Keratinocyte (primary cell): ENCODE data around the gene CNNM4. TPM values are rescaled to one million over a fixed set of nuclear protein-coding genes. Genes with fewer than 3 reads are reported as not detected.

ENCODE experiments used
- DNase-seq: peaks from one replicate; pipeline ENCODE4 v3.0.0-alpha.2; 2011; ENCODE audit warnings: low read depth, missing footprints, low spot score
- FAIRE-seq: peaks from 2 replicates; lab custom pipeline; 2011; peaks lifted over from hg19 to GRCh38; lab: Jason Lieb, UNC
- H2AFZ ChIP-seq: 2 replicates; pipeline ENCODE4 v1.6.0; 2012; ENCODE audit warnings: low read length, control low read depth, inconsistent platforms; ENCODE audit not compliant: control insufficient read depth
- H3K27ac ChIP-seq: 2 replicates; pipeline ENCODE4 v1.5.1; 2011; ENCODE audit warnings: low read length; ENCODE audit not compliant: control insufficient read depth, insufficient read depth
- H3K27me3 ChIP-seq: 3 replicates; pipeline ENCODE4 v1.6.0; 2011; ENCODE audit warnings: low read length; ENCODE audit not compliant: control insufficient read depth, insufficient read depth; ENCODE audit errors: extremely low read depth
- H3K36me3 ChIP-seq, 2 experiments: 2 replicates in 1 of 2; 3 replicates in 1 of 2; pipeline ENCODE4 v1.5.1; 2011; ENCODE audit warnings: low read length in 2 of 2, mild to moderate bottlenecking in 1 of 2; ENCODE audit not compliant: control insufficient read depth in 2 of 2, insufficient read depth in 2 of 2; ENCODE audit errors: extremely low read depth in 1 of 2
- H3K4me1 ChIP-seq: 3 replicates; pipeline ENCODE4 v1.5.1; 2011; ENCODE audit warnings: low read length; ENCODE audit not compliant: control insufficient read depth, insufficient read depth; ENCODE audit errors: extremely low read depth
- H3K4me2 ChIP-seq: 3 replicates; pipeline ENCODE4 v1.6.0; 2011; ENCODE audit warnings: low read depth, low read length; ENCODE audit not compliant: control insufficient read depth, insufficient read depth; ENCODE audit errors: extremely low read depth
- H3K4me3 ChIP-seq, 3 experiments: fragments of 200-600 bp in 1 of 3; sonication (generic) in 1 of 3; 2 replicates in 2 of 3; 3 replicates in 1 of 3; pipeline ENCODE4 v1.5.1; 2011 to 2016; ENCODE audit warnings: low read length in 3 of 3, mild to moderate bottlenecking in 3 of 3, control low read depth in 2 of 3, inconsistent platforms in 1 of 3, low read depth in 1 of 3, mixed read lengths in 1 of 3, mixed run types in 1 of 3, moderate library complexity in 1 of 3; ENCODE audit not compliant: control insufficient read depth in 2 of 3, insufficient read depth in 2 of 3; ENCODE audit errors: extremely low read depth in 1 of 3
- H3K79me2 ChIP-seq: 2 replicates; pipeline ENCODE4 v1.6.0; 2012; ENCODE audit warnings: low read length; ENCODE audit not compliant: control insufficient read depth, insufficient read depth
- H3K9ac ChIP-seq: 3 replicates; pipeline ENCODE4 v1.6.0; 2011; ENCODE audit warnings: low read length; ENCODE audit not compliant: control insufficient read depth, insufficient read depth; ENCODE audit errors: extremely low read depth
- H3K9me1 ChIP-seq: 3 replicates; pipeline ENCODE4 v1.6.0; 2011; ENCODE audit warnings: low read length; ENCODE audit not compliant: control insufficient read depth, insufficient read depth; ENCODE audit errors: extremely low read depth
- H3K9me3 ChIP-seq: 2 replicates; pipeline ENCODE4 v1.5.1; 2012; ENCODE audit warnings: low read depth, low read length; ENCODE audit not compliant: control insufficient read depth
- H4K20me1 ChIP-seq: 3 replicates; pipeline ENCODE4 v1.6.0; 2011; ENCODE audit warnings: low read length; ENCODE audit not compliant: control insufficient read depth, insufficient read depth; ENCODE audit errors: extremely low read depth
- EZH2 ChIP-seq: IDR thresholded peaks from one replicate; pipeline ENCODE4 v1.6.1; 2012; ENCODE audit warnings: inconsistent platforms, mild to moderate bottlenecking, low read length, moderate library complexity
- dilution Hi-C: fragments of 300-500 bp; cut with MboI; formaldehyde crosslinking; loops from one replicate; pipeline ENCODE4 v1.7.0; 2020; ENCODE audit warnings: low sequenced_read_pairs; ENCODE audit not compliant: extremely low pct_ligation_motif_present
- polyA plus RNA-seq, 5 experiments: library from polyadenylated mRNA; depleted of rRNA in 3 of 5; stranded (reverse) in 3 of 5; stranded (forward) in 1 of 5; unstranded in 1 of 5; fragments of >200 nt; gene quantifications; 1 replicate in 1 of 5; 2 replicates in 3 of 5; 3 replicates in 1 of 5; pipeline versions ENCODE4 v1.2.1 to v1.2.3, GENCODE V29; 2011 to 2012; ENCODE audit warnings: missing spikeins in 2 of 5, low read depth in 1 of 5, low replicate concordance in 1 of 5
- TF ChIP-seq, protein P1 (sequence below), 3 experiments: IDR thresholded peaks in 1 of 3; conservative IDR thresholded peaks in 1 of 3; optimal IDR thresholded peaks in 1 of 3; 2 replicates in 2 of 3; 3 replicates in 1 of 3; pipeline versions ENCODE3 to v1.5.1; 2011; ENCODE audit warnings: low read length in 3 of 3, mild to moderate bottlenecking in 3 of 3, moderate library complexity in 2 of 3, control low read depth in 1 of 3, inconsistent platforms in 1 of 3; ENCODE audit not compliant: insufficient read depth in 2 of 3; ENCODE audit errors: extremely low read depth in 1 of 3

The CNNM4 gene
- polyA plus RNA-seq, 1 donor (not counting 4 experiments of a cell fraction or from before 2014, with no cell fraction given): 4.4 TPM

DNA sequence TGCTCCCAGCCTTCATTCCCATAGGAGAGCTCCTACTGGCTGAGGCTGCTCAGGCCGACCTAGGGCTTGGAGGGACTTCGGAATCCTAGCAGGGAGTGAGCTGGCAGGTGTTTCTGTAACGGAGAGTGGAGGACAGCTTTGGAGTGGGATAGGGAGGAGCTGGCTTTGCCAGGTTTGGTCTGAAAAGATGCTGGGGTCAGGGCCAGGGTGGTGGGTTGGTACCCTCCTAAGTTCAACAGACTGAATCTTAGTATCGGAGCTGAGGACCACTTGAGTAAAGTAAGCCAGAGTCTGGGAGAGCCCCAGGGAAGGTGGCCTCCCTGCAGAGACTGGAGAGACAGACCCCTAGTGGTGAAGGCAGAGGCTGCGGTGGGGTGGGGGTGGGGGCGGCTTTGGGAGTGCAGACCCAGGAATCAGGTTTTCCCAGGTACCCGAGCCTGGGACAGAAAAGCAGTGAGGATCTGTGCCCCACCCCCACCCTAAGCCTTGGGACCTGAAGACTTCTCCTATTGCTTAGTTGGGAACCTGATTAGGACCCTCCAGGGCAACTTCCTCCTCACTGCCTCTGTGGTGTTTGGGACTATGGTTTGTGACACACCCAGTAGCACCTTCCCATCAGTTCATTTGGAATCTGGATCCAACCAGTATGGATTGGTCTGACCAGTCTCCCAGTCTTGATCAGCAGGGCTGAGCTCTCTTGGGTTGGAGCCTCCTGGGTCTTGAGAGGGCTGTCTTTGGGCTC is 3.0 kb downstream of the CNNM4 start:
- peaks cover 51% of the 10 kb centered on the region for H3K4me1 ChIP-seq
- H3K9ac ChIP-seq: peak overlapping the region; percentile 16
- no peak for DNase-seq
- peak overlapping the region; percentile 23 for H2AFZ ChIP-seq
- no peaks in the 10 kb centered on the region for H3K79me2 ChIP-seq
- peak overlapping the region in 2 of 3 experiments; percentile 63 to 66 for H3K4me3 ChIP-seq
- no peaks in the 10 kb centered on the region for H3K9me1 ChIP-seq
- TF ChIP-seq EZH2: no peak
- TF ChIP-seq, protein P1, sequence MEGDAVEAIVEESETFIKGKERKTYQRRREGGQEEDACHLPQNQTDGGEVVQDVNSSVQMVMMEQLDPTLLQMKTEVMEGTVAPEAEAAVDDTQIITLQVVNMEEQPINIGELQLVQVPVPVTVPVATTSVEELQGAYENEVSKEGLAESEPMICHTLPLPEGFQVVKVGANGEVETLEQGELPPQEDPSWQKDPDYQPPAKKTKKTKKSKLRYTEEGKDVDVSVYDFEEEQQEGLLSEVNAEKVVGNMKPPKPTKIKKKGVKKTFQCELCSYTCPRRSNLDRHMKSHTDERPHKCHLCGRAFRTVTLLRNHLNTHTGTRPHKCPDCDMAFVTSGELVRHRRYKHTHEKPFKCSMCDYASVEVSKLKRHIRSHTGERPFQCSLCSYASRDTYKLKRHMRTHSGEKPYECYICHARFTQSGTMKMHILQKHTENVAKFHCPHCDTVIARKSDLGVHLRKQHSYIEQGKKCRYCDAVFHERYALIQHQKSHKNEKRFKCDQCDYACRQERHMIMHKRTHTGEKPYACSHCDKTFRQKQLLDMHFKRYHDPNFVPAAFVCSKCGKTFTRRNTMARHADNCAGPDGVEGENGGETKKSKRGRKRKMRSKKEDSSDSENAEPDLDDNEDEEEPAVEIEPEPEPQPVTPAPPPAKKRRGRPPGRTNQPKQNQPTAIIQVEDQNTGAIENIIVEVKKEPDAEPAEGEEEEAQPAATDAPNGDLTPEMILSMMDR (optimal IDR thresholded peaks at IDR 0.05 in 1 of 3, IDR thresholded peaks at IDR 0.05 in 1 of 3, conservative IDR thresholded peaks at IDR 0.05 in 1 of 3; ENCODE audit: extremely low read depth in 1 of 3, insufficient read depth in 2 of 3, low read length in 3 of 3): peak in 2 of 3 experiments; percentile 50 to 63
- dilution Hi-C loops: no loop called here
- H3K27me3 ChIP-seq: no peaks in the 10 kb centered on the region
- H3K27ac ChIP-seq: no peak overlapping the region
- H4K20me1 ChIP-seq: no peaks in the 10 kb centered on the region
- H3K36me3 ChIP-seq: no peaks in the 10 kb centered on the region
- no peak for FAIRE-seq
- peak overlapping the region; percentile 88 for H3K4me2 ChIP-seq
- no peaks in the 10 kb centered on the region for H3K9me3 ChIP-seq

DNA sequence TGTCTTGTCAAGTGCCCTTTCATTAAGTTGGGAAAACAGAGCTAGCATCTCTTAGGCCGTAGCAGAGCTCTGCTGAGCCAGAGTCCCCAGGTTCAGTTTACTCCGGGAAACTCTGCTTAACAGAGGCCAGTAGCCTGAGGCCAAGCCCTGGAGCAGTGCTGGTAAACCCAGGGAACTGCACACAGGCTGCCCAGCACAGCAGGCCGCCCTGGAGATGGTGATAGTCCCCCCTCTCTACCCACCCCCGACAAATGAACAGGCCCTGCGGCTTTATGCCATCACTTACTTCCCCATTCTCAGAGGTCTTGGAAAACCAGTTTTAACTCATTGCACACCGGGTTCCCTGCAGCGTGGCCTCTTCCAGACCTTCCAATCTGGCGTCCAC is 3.5 kb downstream of the CNNM4 start:
- Histone ChIP-seq H3K36me3 (no peaks in the 10 kb centered on the region), H3K9me1 (no peaks in the 10 kb centered on the region), H3K27ac (no peak overlapping the region), H3K4me2 (peak overlapping the region; percentile 88), H3K4me3 (peak overlapping the region in 2 of 3 experiments; percentile 48 to 49), H4K20me1 (no peaks in the 10 kb centered on the region), H3K9ac (peak overlapping the region; percentile 16), H2AFZ (peak overlapping the region; percentile 23), H3K9me3 (no peaks in the 10 kb centered on the region), H3K27me3 (no peaks in the 10 kb centered on the region), H3K79me2 (no peaks in the 10 kb centered on the region), H3K4me1 (peaks cover 51% of the 10 kb centered on the region)
- DNase-seq (no peak), FAIRE-seq (no peak)
- TF ChIP-seq, protein P1 (optimal IDR thresholded peaks at IDR 0.05 in 1 of 3, IDR thresholded peaks at IDR 0.05 in 1 of 3, conservative IDR thresholded peaks at IDR 0.05 in 1 of 3; ENCODE audit: extremely low read depth in 1 of 3, insufficient read depth in 2 of 3, low read length in 3 of 3): no peak
- no peak for TF ChIP-seq EZH2
- dilution Hi-C loops: no loop called here
